Fibroblast of upper back skin (primary cell): ENCODE results near the gene GRID1.

Source experiments
- DNase-seq: peaks from one replicate; pipeline ENCODE4 v3.0.0-alpha.2; 2013

Gene GRID1

GRCh38 chr10:86336341-86336740 is 30.3 kb downstream of the GRID1 start:
- DNase-seq, result no peak

- DNase-seq, result no peak
Measured at GRCh38 chr10:86335831-86336230, 30.8 kb downstream of the GRID1 start.

GRCh38 chr10:86335257-86335656 is 31.3 kb downstream of the GRID1 start:
- DNase-seq, result no peak

GRCh38 chr10:86334488-86335085 is 32.0 kb downstream of the GRID1 start:
- no peak for DNase-seq

- no peak for DNase-seq
Measured at GRCh38 chr10:86333826-86334487, 32.6 kb downstream of the GRID1 start.

GRCh38 chr10:86331861-86332260 is 34.7 kb downstream of the GRID1 start:
- no peak for DNase-seq

GRCh38 chr10:86330778-86331763 is 35.5 kb downstream of the GRID1 start:
- no peak for DNase-seq

GRCh38 chr10:86329896-86330680 is 36.5 kb downstream of the GRID1 start:
- no peak for DNase-seq

- no peak for DNase-seq
Measured at GRCh38 chr10:86329093-86329710, 37.4 kb downstream of the GRID1 start.

- DNase-seq, result no peak
Measured at GRCh38 chr10:86327954-86328725, 38.5 kb downstream of the GRID1 start.

GRCh38 chr10:86325158-86325557 is 41.4 kb downstream of the GRID1 start:
- no peak for DNase-seq

GRCh38 chr10:86321568-86321967 is 45.0 kb downstream of the GRID1 start:
- DNase-seq, result no peak

- no peak for DNase-seq
Measured at GRCh38 chr10:86319676-86320075, 46.9 kb downstream of the GRID1 start.

GRCh38 chr10:86317949-86318725 is 48.5 kb downstream of the GRID1 start:
- no peak for DNase-seq

- DNase-seq, result no peak
Measured at GRCh38 chr10:86316990-86317389, 49.6 kb downstream of the GRID1 start.

GRCh38 chr10:86316274-86316835 is 50.2 kb downstream of the GRID1 start:
- no peak for DNase-seq

- DNase-seq, result no peak
Measured at GRCh38 chr10:86315549-86315942, 51.0 kb downstream of the GRID1 start.

GRCh38 chr10:86314616-86315548 is 51.7 kb downstream of the GRID1 start:
- DNase-seq, result no peak

GRCh38 chr10:86313621-86314041 is 53.0 kb downstream of the GRID1 start:
- no peak for DNase-seq
